Measurements from ENCODE around the gene COL1A1. TPM values are rescaled to one million over a fixed set of nuclear protein-coding genes. Genes with fewer than 3 reads are reported as not detected.

The COL1A1 gene
- total RNA-seq, 1 donor from 2014 or later = 10.1 TPM

GRCh38 chr17:50203604-50204345 is 2.3 kb upstream of the COL1A1 start:
- TF ChIP-seq CTCF (IDR thresholded peaks at IDR 0.05; ENCODE audit: partially characterized antibody, unreplicated experiment) = no peak
- peaks cover 9% of the 10 kb centered on the region for H3K9me3 Mint-ChIP-seq (ENCODE audit: unreplicated experiment)
- DNase-seq = no peak
- H3K4me3 Mint-ChIP-seq (ENCODE audit: unreplicated experiment) = no peak overlapping the region
- H3K27me3 Mint-ChIP-seq (ENCODE audit: unreplicated experiment) = peaks cover 21% of the 10 kb centered on the region
- peaks cover 15% of the 10 kb centered on the region for H3K4me1 Mint-ChIP-seq (ENCODE audit: low read depth, unreplicated experiment)
- H3K36me3 Mint-ChIP-seq (ENCODE audit: unreplicated experiment) = no peaks in the 10 kb centered on the region
- H3K27ac Mint-ChIP-seq (ENCODE audit: unreplicated experiment) = no peak overlapping the region

GRCh38 chr17:50203086-50203485 is 1.7 kb upstream of the COL1A1 start:
- Mint-ChIP-seq H3K36me3 (ENCODE audit: unreplicated experiment) (no peaks in the 10 kb centered on the region), H3K27me3 (ENCODE audit: unreplicated experiment) (peaks cover 21% of the 10 kb centered on the region), H3K9me3 (ENCODE audit: unreplicated experiment) (peaks cover 6% of the 10 kb centered on the region), H3K4me1 (ENCODE audit: low read depth, unreplicated experiment) (peaks cover 12% of the 10 kb centered on the region), H3K4me3 (ENCODE audit: unreplicated experiment) (no peak overlapping the region), H3K27ac (ENCODE audit: unreplicated experiment) (no peak overlapping the region)
- TF ChIP-seq CTCF (IDR thresholded peaks at IDR 0.05; ENCODE audit: partially characterized antibody, unreplicated experiment) = no peak
- no peak for DNase-seq

GRCh38 chr17:50200457-50201275 is 765 bp downstream of the COL1A1 start:
- Mint-ChIP-seq H3K27ac (ENCODE audit: unreplicated experiment) (no peak overlapping the region), H3K36me3 (ENCODE audit: unreplicated experiment) (no peaks in the 10 kb centered on the region), H3K4me1 (ENCODE audit: low read depth, unreplicated experiment) (peaks cover 5% of the 10 kb centered on the region), H3K9me3 (ENCODE audit: unreplicated experiment) (peaks cover 6% of the 10 kb centered on the region), H3K27me3 (ENCODE audit: unreplicated experiment) (peaks cover 17% of the 10 kb centered on the region), H3K4me3 (ENCODE audit: unreplicated experiment) (peak overlapping the region; percentile 78)
- TF ChIP-seq CTCF (IDR thresholded peaks at IDR 0.05; ENCODE audit: partially characterized antibody, unreplicated experiment) = peak; percentile 100
- DNase-seq = peak; percentile 85

- peak; percentile 28 for DNase-seq
- Mint-ChIP-seq H3K27ac (ENCODE audit: unreplicated experiment) (no peak overlapping the region), H3K36me3 (ENCODE audit: unreplicated experiment) (no peaks in the 10 kb centered on the region), H3K4me1 (ENCODE audit: low read depth, unreplicated experiment) (peaks cover 2% of the 10 kb centered on the region), H3K4me3 (ENCODE audit: unreplicated experiment) (peak overlapping the region; percentile 52), H3K27me3 (ENCODE audit: unreplicated experiment) (peaks cover 17% of the 10 kb centered on the region), H3K9me3 (ENCODE audit: unreplicated experiment) (peaks cover 4% of the 10 kb centered on the region)
- no peak for TF ChIP-seq CTCF (IDR thresholded peaks at IDR 0.05; ENCODE audit: partially characterized antibody, unreplicated experiment)
Observed at GRCh38 chr17:50199803-50200456, 1.5 kb downstream of the COL1A1 start.
